ENCODE data around the gene OR6C74.

OR6C74 gene

GRCh38 chr12:55244309-55244708 is at the start of gene OR6C74:
OR6C74 (plus strand) TSS chr12:55244609; CDS start chr12:55247288, 2,679 bp downstream.
- DNase-seq, result no peak

GRCh38 chr12:55220725-55221124 is 23.7 kb upstream of the OR6C74 start, which contains the start of gene OR10A7:
OR10A7 (plus strand) TSS chr12:55221025; CDS start chr12:55221025, 0 bp downstream.
- no peak for DNase-seq

GRCh38 chr12:55226523-55226922 is 17.9 kb upstream of the OR6C74 start:
- no peak for DNase-seq

- no peak for DNase-seq
These were observed 16.8 kb upstream of the OR6C74 start for GRCh38 chr12:55227643-55228042.

GRCh38 chr12:55246159-55246558 is 1.8 kb downstream of the OR6C74 start:
- DNase-seq, result no peak

- no peak for DNase-seq
These were observed 6.5 kb downstream of the OR6C74 start for GRCh38 chr12:55250944-55251343.

GRCh38 chr12:55253281-55253680 is 8.9 kb downstream of the OR6C74 start:
- no peak for DNase-seq

- no peak for DNase-seq
These were observed 12.4 kb downstream of the OR6C74 start for GRCh38 chr12:55256831-55257230.

- no peak for DNase-seq
These were observed 13.9 kb downstream of the OR6C74 start for GRCh38 chr12:55258303-55258702.

- DNase-seq, result no peak
These were observed 36.6 kb downstream of the OR6C74 start for GRCh38 chr12:55280991-55281390.

- DNase-seq, result no peak
These were observed 45.6 kb downstream of the OR6C74 start for GRCh38 chr12:55289999-55290398.
